PFSK-1 (cell line): Measurements from ENCODE around the gene CD27.
A peak's percentile ranks its signal among the peaks of the same experiment; 100 is the strongest.

Experiments used
- FOXP2 ChIP-seq: optimal IDR thresholded peaks from 2 replicates; pipeline ENCODE3; 2011; ENCODE audit warnings: borderline replicate concordance, control low read depth, inconsistent platforms; ENCODE audit not compliant: insufficient read depth; ENCODE audit errors: extremely low read length, extremely low read depth
- POLR2AphosphoS5 ChIP-seq: IDR thresholded peaks from 2 replicates; pipeline ENCODE4 v1.6.1; 2012; ENCODE audit warnings: low read depth, mild to moderate bottlenecking, control low read depth, low read length, moderate library complexity
- SIN3A ChIP-seq: IDR thresholded peaks from 2 replicates; pipeline ENCODE4 v1.6.1; 2012; ENCODE audit warnings: mild to moderate bottlenecking, low read length, moderate library complexity, borderline replicate concordance; ENCODE audit not compliant: insufficient read depth
- TAF1 ChIP-seq: IDR thresholded peaks from 2 replicates; pipeline ENCODE4 v1.6.1; 2012; ENCODE audit warnings: low read length, control low read depth, borderline replicate concordance; ENCODE audit not compliant: insufficient read depth
- TF ChIP-seq, protein P1 (sequence below), 2 experiments: IDR thresholded peaks; 2 replicates each; pipeline versions ENCODE4 v1.6.1 to v1.8.0; 2011 to 2012; ENCODE audit warnings: low read depth in 2 of 2, low read length in 2 of 2, control low read depth in 1 of 2, inconsistent platforms in 1 of 2, mild to moderate bottlenecking in 1 of 2, moderate library complexity in 1 of 2; ENCODE audit not compliant: insufficient read depth in 1 of 2

The CD27 gene

DNA sequence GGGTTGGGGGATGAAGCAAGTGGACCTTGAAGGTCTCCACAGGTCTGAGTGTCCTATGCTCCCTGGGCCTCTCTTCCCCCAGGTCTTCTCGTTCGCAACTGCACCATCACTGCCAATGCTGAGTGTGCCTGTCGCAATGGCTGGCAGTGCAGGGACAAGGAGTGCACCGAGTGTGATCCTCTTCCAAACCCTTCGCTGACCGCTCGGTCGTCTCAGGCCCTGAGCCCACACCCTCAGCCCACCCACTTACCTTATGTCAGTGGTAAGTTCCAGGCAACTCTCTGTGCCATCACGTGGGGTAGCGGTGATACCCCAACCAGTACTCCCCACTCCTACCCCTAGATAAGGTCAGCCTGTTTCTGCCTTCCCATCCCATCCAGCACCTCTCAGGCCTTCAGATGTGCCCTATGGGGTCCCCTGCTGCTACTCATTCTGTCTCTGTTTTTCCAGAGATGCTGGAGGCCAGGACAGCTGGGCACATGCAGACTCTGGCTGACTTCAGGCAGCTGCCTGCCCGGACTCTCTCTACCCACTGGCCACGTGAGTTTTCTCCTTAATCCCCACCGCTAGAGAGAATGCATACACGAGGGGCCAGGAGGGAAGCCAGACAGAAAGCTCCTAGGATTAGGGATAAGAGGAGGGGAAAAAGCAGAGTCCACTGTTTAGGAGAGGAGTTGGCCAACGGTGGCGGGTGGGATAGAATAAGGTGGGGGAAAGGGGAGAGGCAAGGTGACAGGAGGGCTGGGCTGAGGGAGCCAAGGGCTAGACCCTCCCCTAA lies 5.5 kb downstream of the CD27 start:
- TF ChIP-seq TAF1 (no peak), FOXP2 (no peak), SIN3A (no peak), POLR2AphosphoS5 (no peak)
- TF ChIP-seq, protein P1, sequence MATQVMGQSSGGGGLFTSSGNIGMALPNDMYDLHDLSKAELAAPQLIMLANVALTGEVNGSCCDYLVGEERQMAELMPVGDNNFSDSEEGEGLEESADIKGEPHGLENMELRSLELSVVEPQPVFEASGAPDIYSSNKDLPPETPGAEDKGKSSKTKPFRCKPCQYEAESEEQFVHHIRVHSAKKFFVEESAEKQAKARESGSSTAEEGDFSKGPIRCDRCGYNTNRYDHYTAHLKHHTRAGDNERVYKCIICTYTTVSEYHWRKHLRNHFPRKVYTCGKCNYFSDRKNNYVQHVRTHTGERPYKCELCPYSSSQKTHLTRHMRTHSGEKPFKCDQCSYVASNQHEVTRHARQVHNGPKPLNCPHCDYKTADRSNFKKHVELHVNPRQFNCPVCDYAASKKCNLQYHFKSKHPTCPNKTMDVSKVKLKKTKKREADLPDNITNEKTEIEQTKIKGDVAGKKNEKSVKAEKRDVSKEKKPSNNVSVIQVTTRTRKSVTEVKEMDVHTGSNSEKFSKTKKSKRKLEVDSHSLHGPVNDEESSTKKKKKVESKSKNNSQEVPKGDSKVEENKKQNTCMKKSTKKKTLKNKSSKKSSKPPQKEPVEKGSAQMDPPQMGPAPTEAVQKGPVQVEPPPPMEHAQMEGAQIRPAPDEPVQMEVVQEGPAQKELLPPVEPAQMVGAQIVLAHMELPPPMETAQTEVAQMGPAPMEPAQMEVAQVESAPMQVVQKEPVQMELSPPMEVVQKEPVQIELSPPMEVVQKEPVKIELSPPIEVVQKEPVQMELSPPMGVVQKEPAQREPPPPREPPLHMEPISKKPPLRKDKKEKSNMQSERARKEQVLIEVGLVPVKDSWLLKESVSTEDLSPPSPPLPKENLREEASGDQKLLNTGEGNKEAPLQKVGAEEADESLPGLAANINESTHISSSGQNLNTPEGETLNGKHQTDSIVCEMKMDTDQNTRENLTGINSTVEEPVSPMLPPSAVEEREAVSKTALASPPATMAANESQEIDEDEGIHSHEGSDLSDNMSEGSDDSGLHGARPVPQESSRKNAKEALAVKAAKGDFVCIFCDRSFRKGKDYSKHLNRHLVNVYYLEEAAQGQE (IDR thresholded peaks at IDR 0.05; ENCODE audit: insufficient read depth in 1 of 2, low read depth in 2 of 2, low read length in 2 of 2) = no peak

DNA sequence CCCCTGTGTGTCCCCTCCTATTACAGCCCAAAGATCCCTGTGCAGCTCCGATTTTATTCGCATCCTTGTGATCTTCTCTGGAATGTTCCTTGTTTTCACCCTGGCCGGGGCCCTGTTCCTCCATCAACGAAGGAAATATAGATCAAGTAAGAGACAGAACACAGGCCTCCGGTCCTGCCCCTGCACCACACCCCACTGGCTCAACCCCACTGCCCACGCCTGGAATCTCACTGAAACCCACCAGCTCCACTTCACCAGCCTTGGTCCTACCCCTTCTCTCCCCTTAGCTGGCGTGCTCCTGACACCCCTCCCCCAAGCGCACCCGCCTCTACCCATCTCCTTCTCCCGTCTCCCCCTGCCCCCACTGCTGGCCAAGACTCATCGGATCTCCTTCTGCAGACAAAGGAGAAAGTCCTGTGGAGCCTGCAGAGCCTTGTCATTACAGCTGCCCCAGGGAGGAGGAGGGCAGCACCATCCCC lies 6.2 kb downstream of the CD27 start:
- TF ChIP-seq TAF1 (no peak), POLR2AphosphoS5 (no peak), SIN3A (no peak), FOXP2 (no peak)
- TF ChIP-seq, protein P1 (IDR thresholded peaks at IDR 0.05; ENCODE audit: insufficient read depth in 1 of 2, low read depth in 2 of 2, low read length in 2 of 2) = no peak

DNA sequence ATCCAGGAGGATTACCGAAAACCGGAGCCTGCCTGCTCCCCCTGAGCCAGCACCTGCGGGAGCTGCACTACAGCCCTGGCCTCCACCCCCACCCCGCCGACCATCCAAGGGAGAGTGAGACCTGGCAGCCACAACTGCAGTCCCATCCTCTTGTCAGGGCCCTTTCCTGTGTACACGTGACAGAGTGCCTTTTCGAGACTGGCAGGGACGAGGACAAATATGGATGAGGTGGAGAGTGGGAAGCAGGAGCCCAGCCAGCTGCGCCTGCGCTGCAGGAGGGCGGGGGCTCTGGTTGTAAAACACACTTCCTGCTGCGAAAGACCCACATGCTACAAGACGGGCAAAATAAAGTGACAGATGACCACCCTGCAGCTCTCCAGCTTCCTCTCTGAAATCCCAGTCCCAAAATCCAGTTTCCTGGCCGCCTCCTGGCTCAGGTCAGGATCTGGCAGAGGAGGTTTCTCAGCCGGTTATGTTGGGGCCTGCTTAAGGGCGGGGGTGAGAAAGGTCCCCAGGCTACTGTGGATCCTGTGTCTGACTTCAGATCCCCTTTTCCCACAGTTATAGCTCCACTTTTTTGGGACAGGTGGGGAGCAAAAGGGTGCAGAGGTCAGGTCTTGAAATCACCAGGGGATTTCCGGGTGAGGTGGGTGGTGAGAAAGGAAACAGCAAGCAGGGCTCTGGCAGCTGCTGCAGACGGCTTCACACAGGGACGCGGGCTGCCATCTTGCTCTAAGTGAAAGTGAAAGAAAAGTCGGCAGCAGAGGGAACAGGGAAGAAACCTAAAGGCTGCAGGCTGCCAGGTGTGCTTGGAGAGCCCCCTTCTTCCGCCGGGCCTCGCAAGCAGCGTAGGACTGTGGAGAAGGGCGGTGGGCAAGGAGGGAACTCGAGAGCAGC lies 6.8 kb downstream of the CD27 start, which contains the start of gene TAPBPL:
TSS of gene TAPBPL (plus strand) at position 695 of the 897 bp plus-strand sequence. CDS start 207 bp downstream, outside the sequence.
- TF ChIP-seq POLR2AphosphoS5 (0 out of 2 replicates have a peak, but pooled peaks have one; percentile 26), FOXP2 (no peak)

DNA sequence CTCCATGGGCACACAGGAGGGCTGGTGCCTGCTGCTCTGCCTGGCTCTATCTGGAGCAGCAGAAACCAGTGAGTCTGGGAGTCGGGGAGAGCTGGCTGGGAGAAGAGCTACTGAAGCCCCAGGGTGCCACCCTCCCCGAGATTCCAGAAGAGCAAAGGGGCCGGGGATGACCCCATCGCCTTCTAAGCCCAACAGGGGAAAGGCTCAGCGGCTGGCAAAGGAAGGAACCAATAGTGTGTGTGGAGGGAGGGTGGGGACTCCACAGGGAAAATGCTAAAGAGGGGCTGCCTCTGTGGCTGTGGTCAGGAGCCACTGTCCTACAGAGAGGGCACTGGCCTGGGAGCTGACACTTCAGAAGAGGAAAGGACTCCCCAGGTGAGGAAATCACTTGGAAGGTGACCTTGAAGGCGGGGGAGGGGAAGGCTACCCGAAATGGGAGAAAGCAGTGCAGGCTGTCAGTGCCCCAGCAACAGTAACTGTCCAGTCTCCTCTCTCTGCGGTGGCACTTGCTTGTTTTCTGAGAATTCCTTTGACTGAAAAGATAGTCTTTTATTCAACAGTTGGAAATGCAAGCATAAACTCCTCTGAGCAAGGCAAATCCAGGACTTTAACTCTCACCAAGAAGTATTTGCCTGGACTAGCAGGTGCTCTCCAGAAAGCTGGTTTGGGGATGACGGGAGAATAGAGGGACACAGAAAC lies 7.6 kb downstream of the CD27 start:
- TF ChIP-seq POLR2AphosphoS5 = no peak
- no peak for TF ChIP-seq SIN3A
- TF ChIP-seq, protein P1 (IDR thresholded peaks at IDR 0.05; ENCODE audit: insufficient read depth in 1 of 2, low read depth in 2 of 2, low read length in 2 of 2) = no peak
- TF ChIP-seq FOXP2 = no peak
- TF ChIP-seq TAF1 = no peak
